NB4 (cell line): Measurements from ENCODE around the gene ZNF425.
"Not testable (repeated sequence)": the region's sequence is repeated elsewhere in the genome, so short reads cannot be mapped to it uniquely, and the experiment has no call there.

ENCODE experiments used
- DNase-seq: peaks from one replicate; pipeline ENCODE4 v3.0.0; 2010; ENCODE audit warnings: low read depth
- H3K4me3 ChIP-seq: one replicate; pipeline ENCODE4 v1.5.1; 2011; ENCODE audit warnings: mild to moderate bottlenecking, low read depth, low read length, moderate library complexity
- MAX ChIP-seq: IDR thresholded peaks from 2 replicates; pipeline ENCODE4 v1.6.1; 2011; ENCODE audit warnings: low read depth, low read length
- MYC ChIP-seq: IDR thresholded peaks from 2 replicates; pipeline ENCODE4 v1.6.1; 2011; ENCODE audit warnings: low read depth, low read length
- POLR2A ChIP-seq: IDR thresholded peaks from 2 replicates; pipeline ENCODE4 v1.6.1; 2011; ENCODE audit warnings: mild to moderate bottlenecking; ENCODE audit not compliant: insufficient read length; ENCODE audit errors: extremely low read depth
- TF ChIP-seq, protein P1 (sequence below): IDR thresholded peaks from one replicate; pipeline ENCODE4 v1.5.1; 2012; ENCODE audit warnings: low read depth, low read length

The ZNF425 gene

DNA sequence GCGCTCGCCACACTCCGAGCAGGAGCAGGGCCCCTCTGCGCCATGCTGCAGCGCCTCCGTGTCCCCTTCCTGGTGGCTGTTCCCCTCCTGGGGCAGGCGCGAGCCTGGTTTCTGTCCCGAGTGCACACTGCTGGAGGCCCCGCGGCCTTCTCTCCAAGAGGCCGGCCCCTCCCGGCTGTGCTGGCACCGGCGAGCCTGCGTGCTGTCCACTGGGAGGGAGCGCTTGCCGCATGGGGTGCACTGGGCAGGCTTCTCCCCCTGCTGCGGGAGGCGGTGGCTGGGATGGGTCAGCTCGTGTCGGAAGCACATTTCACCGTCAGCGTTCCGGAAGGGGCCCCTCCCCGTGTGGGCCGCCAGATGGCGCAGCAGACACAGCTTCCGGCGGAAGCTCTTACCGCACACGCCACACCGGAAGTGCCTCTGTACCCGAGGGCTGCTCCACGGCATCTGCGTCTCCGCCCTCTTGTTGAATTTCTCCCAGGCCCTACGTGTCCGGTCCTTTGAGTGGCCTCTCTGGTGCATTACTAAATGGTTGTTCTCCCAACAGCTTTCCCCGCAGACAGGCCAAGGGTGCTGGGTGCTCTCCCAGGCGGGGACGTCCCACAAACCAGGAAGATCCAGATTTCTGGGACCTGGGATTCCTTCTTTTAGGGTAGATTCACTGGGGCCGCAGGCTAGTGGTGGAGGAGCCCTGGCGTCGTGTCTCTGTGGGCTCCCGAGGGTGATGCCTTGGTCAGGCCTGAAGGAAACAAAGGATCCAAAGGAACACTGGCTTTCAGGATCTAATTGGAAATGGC lies 54.3 kb downstream of the ZNF425 start:
- H3K4me3 ChIP-seq, result peak overlapping the region; percentile 60
- peak; percentile 98 for TF ChIP-seq MYC
- peak; percentile 90 for TF ChIP-seq MAX
- TF ChIP-seq, protein P1, sequence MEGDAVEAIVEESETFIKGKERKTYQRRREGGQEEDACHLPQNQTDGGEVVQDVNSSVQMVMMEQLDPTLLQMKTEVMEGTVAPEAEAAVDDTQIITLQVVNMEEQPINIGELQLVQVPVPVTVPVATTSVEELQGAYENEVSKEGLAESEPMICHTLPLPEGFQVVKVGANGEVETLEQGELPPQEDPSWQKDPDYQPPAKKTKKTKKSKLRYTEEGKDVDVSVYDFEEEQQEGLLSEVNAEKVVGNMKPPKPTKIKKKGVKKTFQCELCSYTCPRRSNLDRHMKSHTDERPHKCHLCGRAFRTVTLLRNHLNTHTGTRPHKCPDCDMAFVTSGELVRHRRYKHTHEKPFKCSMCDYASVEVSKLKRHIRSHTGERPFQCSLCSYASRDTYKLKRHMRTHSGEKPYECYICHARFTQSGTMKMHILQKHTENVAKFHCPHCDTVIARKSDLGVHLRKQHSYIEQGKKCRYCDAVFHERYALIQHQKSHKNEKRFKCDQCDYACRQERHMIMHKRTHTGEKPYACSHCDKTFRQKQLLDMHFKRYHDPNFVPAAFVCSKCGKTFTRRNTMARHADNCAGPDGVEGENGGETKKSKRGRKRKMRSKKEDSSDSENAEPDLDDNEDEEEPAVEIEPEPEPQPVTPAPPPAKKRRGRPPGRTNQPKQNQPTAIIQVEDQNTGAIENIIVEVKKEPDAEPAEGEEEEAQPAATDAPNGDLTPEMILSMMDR, result peak; percentile 50
- peak; percentile 63 for TF ChIP-seq POLR2A
- peak; percentile 94 for DNase-seq

DNA sequence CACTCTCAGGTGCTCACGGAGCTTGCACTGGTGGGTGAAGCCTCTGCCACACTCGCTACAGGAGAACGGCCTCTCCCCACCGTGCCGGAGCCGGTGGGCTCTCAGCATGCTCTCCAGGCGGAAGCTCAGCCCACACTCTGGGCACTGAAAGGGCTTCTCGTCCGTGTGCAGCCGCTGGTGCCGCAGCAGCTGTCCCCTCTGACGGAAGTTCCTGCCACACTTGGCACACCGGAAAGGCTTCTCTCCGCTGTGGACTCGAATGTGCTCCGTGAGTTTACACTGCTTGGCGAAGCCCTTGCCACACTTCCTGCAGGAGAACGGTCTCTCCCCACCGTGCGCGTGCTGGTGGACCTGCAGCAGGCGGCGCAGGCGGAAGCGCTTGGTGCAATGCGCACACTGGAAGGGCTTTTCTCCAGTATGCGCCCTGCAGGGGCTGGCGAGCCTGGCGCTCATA lies 54.9 kb downstream of the ZNF425 start:
- peak; percentile 95 for DNase-seq
- TF ChIP-seq MAX, result peak; percentile 91
- TF ChIP-seq, protein P1, result no peak
- peak; percentile 67 for TF ChIP-seq POLR2A
- TF ChIP-seq MYC, result peak; percentile 96
- peak overlapping the region; percentile 60 for H3K4me3 ChIP-seq

DNA sequence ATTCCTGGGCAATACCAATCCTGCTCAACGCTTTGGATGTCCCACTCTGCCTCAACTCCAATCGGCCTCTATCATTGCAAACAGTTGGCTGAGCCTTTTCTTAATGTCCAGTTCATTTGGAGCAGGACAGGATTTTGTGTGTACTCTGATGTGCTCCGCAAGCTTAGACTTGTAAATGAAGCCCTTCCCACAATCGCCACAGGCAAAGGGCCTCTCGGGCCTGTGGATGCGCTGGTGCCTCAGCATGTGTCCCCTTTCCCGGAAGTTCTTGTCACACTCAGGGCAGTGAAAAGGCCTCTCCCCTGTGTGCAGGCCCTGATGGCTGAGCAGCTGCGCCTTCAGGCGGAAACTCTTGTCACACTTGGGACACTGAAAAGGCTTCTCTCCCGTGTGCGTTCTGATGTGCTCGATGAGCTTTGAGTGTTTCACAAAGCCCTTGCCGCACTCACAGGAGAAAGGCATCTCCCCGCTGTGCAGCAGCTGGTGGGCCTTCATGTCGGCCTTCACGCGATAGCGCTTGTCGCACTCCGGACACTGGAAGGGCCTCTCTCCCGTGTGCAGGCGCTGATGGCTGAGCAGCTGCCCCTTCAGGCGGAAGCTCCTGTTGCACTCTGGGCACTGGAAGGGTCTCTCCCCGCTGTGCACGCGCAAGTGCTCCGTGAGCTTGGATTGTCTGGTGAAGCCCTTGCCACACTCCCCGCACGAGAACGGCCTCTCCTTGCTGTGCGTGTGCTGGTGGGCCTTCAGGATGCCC lies 55.6 kb downstream of the ZNF425 start:
- no peak; the same call in 1 of the 2 replicates for TF ChIP-seq MYC
- no peak for TF ChIP-seq POLR2A
- TF ChIP-seq, protein P1, result no peak
- no peak for TF ChIP-seq MAX
- DNase-seq, result peak; percentile 56

GRCh38 chr7:149067869-149068268 lies 58.3 kb downstream of the ZNF425 start:
- TF ChIP-seq POLR2A, result no peak
- TF ChIP-seq MYC, result no peak
- no peak for TF ChIP-seq MAX
- TF ChIP-seq, protein P1, result no peak
- peak; percentile 36 for DNase-seq
- no peak overlapping the region for H3K4me3 ChIP-seq

More for the DNA sequence above, 55.6 kb downstream of the ZNF425 start:
- peak overlapping the region; percentile 60 for H3K4me3 ChIP-seq

GRCh38 chr7:149063476-149063875 lies 62.6 kb downstream of the ZNF425 start:
- no peak overlapping the region for H3K4me3 ChIP-seq
- DNase-seq, result no peak
- TF ChIP-seq, protein P1, result no peak
- TF ChIP-seq MAX (no peak), POLR2A (no peak)

- DNase-seq, H3K4me3 ChIP-seq: not testable (repeated sequence)
Measured at GRCh38 chr7:149062217-149062899, 63.8 kb downstream of the ZNF425 start.
